HEK293 (cell line): ENCODE data around the gene TLL2.

Experiments used
- CTCF ChIA-PET: fragments of 350-600 bp; formaldehyde crosslinking; extraction: SDS; loops from one replicate; lab custom pipeline; 2021; ENCODE audit warnings: antibody characterized with exemption; lab: Yijun Ruan, JAX
- POLR2A ChIA-PET: fragments of 300-600 bp; formaldehyde crosslinking; extraction: SDS; loops from one replicate; lab custom pipeline; 2020; ENCODE audit warnings: antibody characterized with exemption, inconsistent platforms; lab: Yijun Ruan, JAX
- H3K27ac ChIP-seq: fragments of 200-500 bp; sonication (Bioruptor generic); 2 replicates; pipeline ENCODE4 v1.5.1; 2014; ENCODE audit warnings: low read depth, low read length, control low read depth, inconsistent platforms; ENCODE audit errors: extremely low read depth
- H3K36me3 ChIP-seq, 2 experiments: fragments of 200-500 bp in 1 of 2; sonication (Bioruptor generic) in 1 of 2; 1 replicate in 1 of 2; 2 replicates in 1 of 2; pipeline ENCODE4 v1.5.1; 2014 to 2017; ENCODE audit warnings: inconsistent platforms in 2 of 2, low read length in 2 of 2; ENCODE audit not compliant: control insufficient read depth in 2 of 2, insufficient read depth in 1 of 2
- H3K4me1 ChIP-seq: fragments of 200-500 bp; sonication (Bioruptor generic); 2 replicates; pipeline ENCODE4 v1.5.1; 2014; ENCODE audit warnings: mild to moderate bottlenecking, low read length, inconsistent platforms; ENCODE audit not compliant: control insufficient read depth, insufficient read depth
- H3K4me3 ChIP-seq: 2 replicates; pipeline ENCODE4 v1.5.1; 2011; ENCODE audit warnings: low read depth, mild to moderate bottlenecking, control low read depth, low read length, moderate library complexity
- H3K9me3 ChIP-seq: fragments of 200-500 bp; sonication (Bioruptor generic); 2 replicates; pipeline ENCODE4 v1.5.1; 2014; ENCODE audit warnings: low read depth, low read length, inconsistent platforms; ENCODE audit not compliant: control insufficient read depth, insufficient read depth
- EGR2 ChIP-seq: fragments of 450-650 bp; formaldehyde crosslinking; IDR thresholded peaks from 2 replicates; pipeline ENCODE4 v1.5.1; 2016; ENCODE audit warnings: low read depth, missing biosample characterization, missing genetic modification characterization
- HOXA7 ChIP-seq: sonication (generic); formaldehyde crosslinking; IDR thresholded peaks from 2 replicates; pipeline ENCODE4 v1.8.1; 2022; ENCODE audit warnings: missing genetic modification reagents, borderline replicate concordance
- INSM2 ChIP-seq: fragments of 450-650 bp; formaldehyde crosslinking; IDR thresholded peaks from 2 replicates; pipeline ENCODE4 v1.5.1; 2016; ENCODE audit warnings: missing biosample characterization, missing genetic modification characterization
- KLF1 ChIP-seq: fragments of 450-650 bp; formaldehyde crosslinking; IDR thresholded peaks from 2 replicates; pipeline ENCODE4 v1.5.1; 2016; ENCODE audit warnings: missing biosample characterization, missing genetic modification characterization
- KLF16 ChIP-seq: fragments of 450-650 bp; formaldehyde crosslinking; IDR thresholded peaks from 2 replicates; pipeline ENCODE4 v1.5.1; 2017; ENCODE audit warnings: missing biosample characterization, missing genetic modification characterization
- KLF7 ChIP-seq: fragments of 450-650 bp; formaldehyde crosslinking; IDR thresholded peaks from 2 replicates; pipeline ENCODE4 v1.5.1; 2016; ENCODE audit warnings: missing biosample characterization, missing genetic modification characterization, borderline replicate concordance
- MYNN ChIP-seq: fragments of 450-650 bp; formaldehyde crosslinking; IDR thresholded peaks from 2 replicates; pipeline ENCODE4 v1.5.1; 2016; ENCODE audit warnings: missing biosample characterization, missing genetic modification characterization, borderline replicate concordance
- PRDM10 ChIP-seq: fragments of 450-650 bp; formaldehyde crosslinking; IDR thresholded peaks from 2 replicates; pipeline ENCODE4 v1.5.1; 2016; ENCODE audit warnings: missing biosample characterization, missing genetic modification characterization
- SETDB1 ChIP-seq: IDR thresholded peaks from one replicate; pipeline ENCODE4 v1.6.1; 2017; ENCODE audit warnings: mild to moderate bottlenecking, low read length, moderate library complexity, mixed read lengths; ENCODE audit not compliant: insufficient read length
- ZBTB21 ChIP-seq: fragments of 450-650 bp; formaldehyde crosslinking; IDR thresholded peaks from 2 replicates; pipeline ENCODE4 v1.5.1; 2017; ENCODE audit warnings: missing biosample characterization, missing genetic modification characterization
- ZNF138 ChIP-seq: fragments of 450-650 bp; formaldehyde crosslinking; IDR thresholded peaks from 2 replicates; pipeline ENCODE4 v1.5.1; 2016; ENCODE audit warnings: missing biosample characterization, missing genetic modification characterization, borderline replicate concordance
- ZNF184 ChIP-seq: fragments of 450-650 bp; IDR thresholded peaks from 2 replicates; pipeline ENCODE4 v1.5.1; 2018; ENCODE audit warnings: missing biosample characterization, mild to moderate bottlenecking, missing genetic modification characterization
- ZNF2 ChIP-seq: fragments of 450-650 bp; formaldehyde crosslinking; IDR thresholded peaks from 2 replicates; pipeline ENCODE4 v1.5.1; 2016; ENCODE audit warnings: missing biosample characterization, missing genetic modification characterization
- ZNF350 ChIP-seq: fragments of 450-650 bp; formaldehyde crosslinking; IDR thresholded peaks from 2 replicates; pipeline ENCODE4 v1.5.0; 2017; ENCODE audit warnings: missing biosample characterization, mild to moderate bottlenecking, missing genetic modification characterization
- ZNF366 ChIP-seq: fragments of 450-650 bp; formaldehyde crosslinking; conservative IDR thresholded peaks from 2 replicates; pipeline ENCODE4 v1.5.1; 2016; ENCODE audit warnings: missing biosample characterization, missing genetic modification characterization
- ZNF391 ChIP-seq: fragments of 450-650 bp; formaldehyde crosslinking; IDR thresholded peaks from 2 replicates; pipeline ENCODE4 v1.5.1; 2016; ENCODE audit warnings: low read depth, missing biosample characterization, missing genetic modification characterization, borderline replicate concordance
- ZNF48 ChIP-seq: fragments of 450-650 bp; formaldehyde crosslinking; IDR thresholded peaks from 2 replicates; pipeline ENCODE4 v1.5.1; 2016; ENCODE audit warnings: missing biosample characterization, missing genetic modification characterization
- ZNF513 ChIP-seq: fragments of 450-650 bp; IDR thresholded peaks from 2 replicates; pipeline ENCODE4 v1.5.1; 2018; ENCODE audit warnings: missing biosample characterization, missing genetic modification characterization
- ZNF560 ChIP-seq: fragments of 450-650 bp; formaldehyde crosslinking; IDR thresholded peaks from 2 replicates; pipeline ENCODE4 v1.5.1; 2017; ENCODE audit warnings: missing biosample characterization, missing genetic modification characterization, borderline replicate concordance
- ZSCAN16 ChIP-seq: fragments of 450-650 bp; formaldehyde crosslinking; IDR thresholded peaks from 2 replicates; pipeline ENCODE4 v1.5.1; 2016; ENCODE audit warnings: missing biosample characterization, missing genetic modification characterization

Gene TLL2

GRCh38 chr10:96529634-96530279, 16.0 kb upstream of the TLL2 start:
- Histone ChIP-seq H3K9me3 (no peaks in the 10 kb centered on the region), H3K36me3 (peaks cover 20 to 66% of the 10 kb centered on the region in 2 experiments), H3K4me1 (peaks cover 24% of the 10 kb centered on the region)
- CTCF ChIA-PET = no interaction called here
- TF ChIP-seq HOXA7 (CRISPR knock-in tag) (no peak), ZSCAN16 (tag by site-specific recombination) (no peak), ZNF391 (tag by site-specific recombination) (no peak), ZBTB21 (tag by site-specific recombination) (no peak), ZNF2 (tag by site-specific recombination) (no peak), KLF16 (no peak), ZNF350 (tag by site-specific recombination) (no peak), PRDM10 (tag by site-specific recombination) (no peak), ZNF513 (tag by site-specific recombination) (no peak), SETDB1 (no peak), MYNN (tag by site-specific recombination) (no peak), ZNF366 (no peak), KLF7 (no peak), ZNF48 (no peak), INSM2 (tag by site-specific recombination) (no peak), KLF1 (tag by site-specific recombination) (no peak), ZNF184 (tag by site-specific recombination) (no peak), ZNF560 (tag by site-specific recombination) (no peak), EGR2 (tag by site-specific recombination) (no peak), ZNF138 (tag by site-specific recombination) (no peak)
- TF ChIP-seq, all 188 proteins: peak for 0
- Histone ChIP-seq H3K4me3 (no peak overlapping the region), H3K27ac (no peak overlapping the region)
- POLR2A ChIA-PET = no interaction called here
